ENCODE measurements around the gene MKRN2.

GRCh38 chr3:12509466-12509865 is 47.4 kb upstream of the MKRN2 start:
- TF ChIP-seq GATA2 (IDR thresholded peaks at IDR 0.05; ENCODE audit: low read depth, low read length) (no peak), GATA3 (IDR thresholded peaks at IDR 0.05; ENCODE audit: low read depth, low read length) (no peak)

Data from SH-SY5Y (cell line).